ENCODE results near the gene HERC6.
"Not testable (repeated sequence)": the region's sequence is repeated elsewhere in the genome, so short reads cannot be mapped to it uniquely, and the experiment has no call there.

Gene HERC6

GRCh38 chr4:88435987-88436693 lies 57.5 kb downstream of the HERC6 start:
- Histone ChIP-seq H3K9me3 (no peaks in the 10 kb centered on the region), H3K36me3 (peaks cover 5 to 11% (median 7%) of the 10 kb centered on the region in 3 donors), H3K27me3 (no peaks in the 10 kb centered on the region), H3K4me3 (no peak overlapping the region), H3K4me1 (no peaks in the 10 kb centered on the region), H3K27ac (no peak overlapping the region)
- no peak for DNase-seq
- intact Hi-C loops (cut with DNase I; ENCODE audit: low total_unique reads) = no loop called here
- TF ChIP-seq CTCF (IDR thresholded peaks at IDR 0.05) = no peak

GRCh38 chr4:88437873-88438272 lies 59.2 kb downstream of the HERC6 start:
- intact Hi-C loops (cut with DNase I; ENCODE audit: low total_unique reads); H3K9me3 ChIP-seq; H3K4me1 ChIP-seq; H3K4me3 ChIP-seq; H3K36me3 ChIP-seq; H3K27me3 ChIP-seq; H3K27ac ChIP-seq; DNase-seq: not testable (repeated sequence)

- H3K27ac ChIP-seq = no peak overlapping the region
- H3K36me3 ChIP-seq = peaks cover 0 to 5% (median 0%) of the 10 kb centered on the region in 3 donors
- H3K4me3 ChIP-seq = no peak overlapping the region
- no peak for TF ChIP-seq CTCF (IDR thresholded peaks at IDR 0.05)
- H3K4me1 ChIP-seq = no peaks in the 10 kb centered on the region
- no peaks in the 10 kb centered on the region for H3K9me3 ChIP-seq
- intact Hi-C loops (cut with DNase I; ENCODE audit: low total_unique reads) = no loop called here
- DNase-seq = no peak
- H3K27me3 ChIP-seq = no peaks in the 10 kb centered on the region
Observed at GRCh38 chr4:88439161-88439760, 60.6 kb downstream of the HERC6 start.

- DNase-seq = no peak
- no peaks in the 10 kb centered on the region for H3K9me3 ChIP-seq
- H3K27me3 ChIP-seq = no peaks in the 10 kb centered on the region
- no peaks in the 10 kb centered on the region for H3K4me1 ChIP-seq
- H3K27ac ChIP-seq = no peak overlapping the region
- H3K4me3 ChIP-seq = no peak overlapping the region
- intact Hi-C loops (cut with DNase I; ENCODE audit: low total_unique reads) = no loop called here
- H3K36me3 ChIP-seq = peaks cover 0 to 5% (median 0%) of the 10 kb centered on the region in 3 donors
- no peak for TF ChIP-seq CTCF (IDR thresholded peaks at IDR 0.05)
Observed at GRCh38 chr4:88440146-88440545, 61.5 kb downstream of the HERC6 start.

- Histone ChIP-seq H3K4me3 (no peak overlapping the region), H3K27me3 (no peaks in the 10 kb centered on the region), H3K9me3 (no peaks in the 10 kb centered on the region), H3K27ac (no peak overlapping the region), H3K4me1 (no peaks in the 10 kb centered on the region), H3K36me3 (peaks cover 0 to 5% (median 0%) of the 10 kb centered on the region in 3 donors)
- TF ChIP-seq CTCF (IDR thresholded peaks at IDR 0.05) = no peak
- intact Hi-C loops (cut with DNase I; ENCODE audit: low total_unique reads) = no loop called here
- DNase-seq = no peak
Observed at GRCh38 chr4:88441696-88442095, 63.0 kb downstream of the HERC6 start.

GRCh38 chr4:88442689-88443191 lies 64.1 kb downstream of the HERC6 start:
- Histone ChIP-seq H3K4me3 (no peak overlapping the region), H3K4me1 (no peaks in the 10 kb centered on the region), H3K27me3 (no peaks in the 10 kb centered on the region), H3K36me3 (no peaks in the 10 kb centered on the region), H3K9me3 (no peaks in the 10 kb centered on the region), H3K27ac (no peak overlapping the region)
- TF ChIP-seq CTCF (IDR thresholded peaks at IDR 0.05) = no peak
- intact Hi-C loops (cut with DNase I; ENCODE audit: low total_unique reads) = no loop called here
- no peak for DNase-seq

Measured in tibial artery (tissue), 4 donors.